DMS153 (cell line): ENCODE measurements around the gene CSGALNACT2.
"Not testable (repeated sequence)": the region's sequence is repeated elsewhere in the genome, so short reads cannot be mapped to it uniquely, and the experiment has no call there.

Experiments used
- DNase-seq: peaks from one replicate; lab custom pipeline; 2025; lab: John Stamatoyannopoulos, UW

CSGALNACT2 gene

DNA sequence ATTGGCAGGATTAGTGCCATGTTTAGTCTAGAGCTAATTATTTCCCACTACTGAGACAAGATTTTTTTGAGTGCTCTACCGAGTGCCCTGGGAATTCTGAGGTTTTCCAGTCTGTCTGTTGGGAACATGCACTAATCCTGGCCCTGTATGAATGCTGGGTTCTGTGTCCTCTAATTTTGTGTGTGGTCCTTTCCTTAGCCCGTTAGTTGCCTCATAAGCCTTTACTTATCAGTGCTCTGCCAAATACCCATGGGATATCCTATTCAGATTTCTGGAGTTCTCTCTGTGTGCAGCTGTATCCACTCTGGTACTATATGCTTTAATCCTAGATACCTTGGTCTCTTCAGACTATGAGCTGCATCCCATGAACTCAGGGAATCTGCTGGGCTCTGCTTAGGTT lies 13.1 kb downstream of the CSGALNACT2 start:
- no peak for DNase-seq

DNA sequence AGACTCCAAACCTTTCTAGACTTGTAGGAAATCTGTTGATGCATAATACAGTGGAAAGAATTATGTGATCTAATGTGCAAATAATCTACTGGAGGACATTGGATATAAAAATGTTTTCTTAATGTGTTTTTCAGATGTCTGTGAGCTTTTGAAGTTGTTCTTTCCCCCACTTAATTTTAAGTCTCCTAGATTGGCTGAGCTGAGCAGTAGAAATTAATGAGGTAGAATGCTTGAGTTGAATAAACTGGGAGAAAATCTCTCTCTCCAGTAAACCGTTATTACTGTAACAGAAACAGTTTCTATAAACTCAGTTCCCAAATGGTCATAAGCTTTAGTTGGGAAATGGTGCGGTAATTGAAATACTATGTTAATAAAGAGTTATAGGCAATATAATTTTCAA lies 15.7 kb downstream of the CSGALNACT2 start:
- no peak for DNase-seq

DNA sequence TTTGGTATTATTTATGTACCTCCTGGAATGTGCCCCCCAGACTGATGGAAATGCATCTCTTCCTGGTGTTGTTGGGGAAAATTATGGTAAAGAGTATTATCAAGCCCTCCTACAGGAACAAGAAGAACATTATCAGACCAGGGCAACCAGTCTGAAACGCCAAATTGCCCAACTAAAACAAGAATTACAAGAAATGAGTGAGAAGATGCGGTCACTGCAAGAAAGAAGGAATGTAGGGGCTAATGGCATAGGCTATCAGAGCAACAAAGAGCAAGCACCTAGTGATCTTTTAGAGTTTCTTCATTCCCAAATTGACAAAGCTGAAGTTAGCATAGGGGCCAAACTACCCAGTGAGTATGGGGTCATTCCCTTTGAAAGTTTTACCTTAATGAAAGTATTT lies 17.0 kb downstream of the CSGALNACT2 start:
- DNase-seq: no peak

DNA sequence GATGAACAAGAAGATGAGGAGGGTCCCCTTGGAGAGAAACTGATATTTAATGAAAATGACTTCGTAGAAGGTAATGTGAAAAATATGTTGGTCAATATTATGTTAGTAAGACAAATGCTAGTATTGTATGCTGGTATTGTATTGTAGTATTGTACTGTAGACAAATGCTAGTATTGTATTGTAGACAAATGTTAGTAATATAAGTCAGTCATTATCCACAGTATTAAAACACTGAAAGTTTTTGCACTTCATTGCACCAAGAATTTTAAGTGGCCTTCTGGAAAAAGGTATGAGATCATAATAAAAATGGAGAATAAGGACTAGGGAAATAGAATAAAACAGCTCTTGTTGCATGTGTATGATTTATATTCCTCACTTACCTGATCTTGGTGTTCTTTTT lies 17.5 kb downstream of the CSGALNACT2 start:
- no peak for DNase-seq

DNA sequence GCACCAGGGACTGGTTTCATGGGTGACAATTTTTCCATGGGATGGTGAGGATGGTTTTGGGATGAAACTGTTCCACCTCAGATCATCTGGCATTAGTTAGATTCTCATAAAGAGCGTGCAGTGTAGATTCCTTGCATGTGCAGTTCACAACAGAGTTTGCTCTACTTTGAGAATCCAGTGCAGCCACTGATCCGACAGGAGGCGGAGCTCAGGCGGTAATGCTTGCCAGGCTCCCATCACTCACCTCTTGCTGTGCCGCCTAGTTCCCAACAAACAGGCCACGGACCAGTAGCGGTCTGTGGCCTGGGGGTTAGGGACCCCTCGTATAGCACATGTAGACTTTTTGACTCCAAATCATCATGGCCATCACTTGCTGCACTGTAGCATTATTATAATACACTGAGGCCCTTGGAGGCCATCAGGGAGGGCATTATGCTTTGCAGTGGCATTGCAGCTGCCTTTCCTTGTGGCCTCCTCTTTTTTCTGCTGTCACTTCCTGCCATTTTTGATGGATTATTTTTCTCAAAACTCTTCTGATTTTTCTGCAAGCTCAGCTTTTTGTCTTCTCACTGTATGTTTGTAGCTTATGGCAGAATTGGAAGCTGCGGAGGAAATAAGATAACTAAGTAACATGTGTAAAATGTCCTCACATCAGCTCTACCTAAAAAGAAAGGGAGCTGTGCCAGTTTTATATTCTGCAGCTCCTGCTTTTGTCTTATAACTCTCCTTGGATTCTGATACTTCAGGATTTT lies 18.5 kb downstream of the CSGALNACT2 start:
- no peak for DNase-seq

DNA sequence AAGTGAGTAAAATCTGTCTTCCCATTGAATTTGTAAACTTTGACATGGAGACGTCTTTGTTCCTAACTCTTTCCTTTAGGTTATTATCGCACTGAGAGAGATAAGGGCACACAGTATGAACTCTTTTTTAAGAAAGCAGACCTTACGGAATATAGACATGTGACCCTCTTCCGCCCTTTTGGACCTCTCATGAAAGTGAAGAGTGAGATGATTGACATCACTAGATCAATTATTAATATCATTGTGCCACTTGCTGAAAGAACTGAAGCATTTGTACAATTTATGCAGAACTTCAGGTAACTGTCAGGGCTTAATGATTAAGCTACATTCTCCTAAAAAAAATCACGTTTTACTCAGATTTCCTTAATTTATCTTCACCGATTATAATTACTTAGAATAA lies 20.4 kb downstream of the CSGALNACT2 start:
- DNase-seq: no peak

DNA sequence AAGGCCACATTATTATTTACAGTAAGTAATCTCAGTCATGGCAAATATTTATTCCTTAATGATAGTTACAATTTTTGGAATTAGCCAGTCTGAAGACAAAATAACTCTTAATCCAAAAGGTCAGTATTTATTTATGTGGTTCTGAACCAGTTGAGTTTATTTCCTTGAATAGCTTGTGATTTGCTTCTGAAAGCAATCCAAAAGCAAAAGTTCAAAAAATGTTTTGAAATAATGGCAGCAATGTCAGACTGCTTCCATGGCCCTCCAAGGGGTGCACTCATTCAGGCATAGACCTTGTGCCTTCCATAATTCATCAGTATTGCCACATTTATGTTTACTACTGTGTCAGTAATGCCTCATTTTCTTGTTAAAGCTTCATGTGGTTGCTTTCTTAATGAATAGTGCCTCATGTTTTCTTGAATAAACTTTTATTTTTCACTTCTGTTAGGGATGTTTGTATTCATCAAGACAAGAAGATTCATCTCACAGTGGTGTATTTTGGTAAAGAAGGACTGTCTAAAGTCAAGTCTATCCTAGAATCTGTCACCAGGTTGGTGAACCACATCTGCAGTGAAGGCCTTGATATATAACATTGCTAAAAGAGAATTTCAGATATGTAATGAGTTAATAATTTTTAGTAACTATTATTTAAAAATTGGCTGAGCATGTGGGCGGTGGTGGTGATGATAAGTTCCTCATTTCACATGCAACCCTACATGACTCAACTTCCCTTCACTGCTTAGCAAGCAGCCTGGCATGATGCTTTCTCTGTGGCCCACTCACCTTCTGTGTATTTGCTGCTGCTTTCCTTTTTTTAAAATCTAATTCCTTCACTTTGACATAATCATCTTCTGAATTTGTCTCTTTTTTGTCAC lies 22.0 kb downstream of the CSGALNACT2 start:
- no peak for DNase-seq

DNA sequence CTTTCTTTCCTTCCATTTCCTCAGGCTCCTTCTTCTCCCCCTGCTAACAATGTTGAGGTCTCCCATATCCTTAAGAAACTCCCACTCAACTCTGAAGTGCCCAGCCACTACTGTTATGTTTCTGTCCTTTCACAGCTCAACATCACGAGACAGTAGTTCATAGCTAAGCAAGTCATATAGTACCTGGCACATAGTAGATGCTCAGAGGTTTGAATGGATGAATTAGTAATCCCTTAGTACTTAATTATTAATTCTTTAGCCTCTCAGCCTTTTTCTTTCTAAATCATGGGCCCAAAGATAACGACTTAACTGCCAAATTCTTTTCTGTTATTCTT lies 22.6 kb downstream of the CSGALNACT2 start:
- no peak for DNase-seq

DNA sequence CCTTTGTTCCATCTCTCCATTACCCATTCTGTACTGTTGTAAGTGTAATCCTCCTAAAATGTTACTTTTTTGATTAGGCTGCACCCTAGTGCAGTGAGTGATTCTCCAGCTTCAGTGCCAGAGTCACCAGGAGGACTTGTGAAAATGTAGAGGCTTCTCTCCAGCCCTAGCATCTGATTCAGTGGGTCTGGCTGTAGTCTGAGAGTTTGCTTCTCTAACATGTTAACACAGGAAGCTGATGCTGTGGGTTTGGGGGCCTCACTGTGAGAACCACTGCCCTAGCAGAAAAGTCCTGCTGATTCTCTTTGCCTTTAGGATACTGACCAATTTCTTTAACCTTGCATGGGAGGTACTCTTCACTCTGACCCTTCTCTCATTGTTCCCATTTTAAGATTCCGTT lies 24.4 kb downstream of the CSGALNACT2 start:
- DNase-seq: no peak

DNA sequence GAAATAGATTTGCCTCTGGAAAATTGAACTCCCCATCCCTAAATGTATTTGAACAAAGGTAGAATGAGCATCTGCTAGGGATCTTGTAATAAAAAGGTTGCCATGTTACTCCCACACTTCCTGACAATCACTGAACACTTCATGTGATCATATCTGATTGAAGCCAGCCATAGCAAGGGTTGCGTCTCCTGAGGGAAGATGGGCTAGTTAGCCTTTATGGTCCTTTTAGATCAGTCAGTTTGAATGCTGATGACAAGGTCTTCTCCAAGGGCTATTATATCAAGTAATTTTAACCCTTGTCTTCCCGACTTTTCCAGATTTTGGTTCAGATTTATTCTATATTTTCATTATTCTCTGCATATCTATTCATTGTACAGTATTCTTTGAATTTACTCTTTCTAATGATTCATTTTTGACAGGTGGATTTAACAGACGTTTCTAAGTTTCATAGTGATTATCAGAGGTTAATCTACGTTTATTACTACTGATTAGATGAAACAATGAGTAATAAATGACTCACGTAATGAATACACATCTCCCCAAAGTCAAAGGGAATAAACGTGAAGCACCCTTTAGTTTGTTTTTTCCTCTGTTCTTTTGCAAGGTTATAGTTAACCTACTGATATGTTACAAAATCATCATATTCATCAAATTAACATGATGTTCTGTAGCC lies 28.1 kb downstream of the CSGALNACT2 start:
- DNase-seq: peak; percentile 32

DNA sequence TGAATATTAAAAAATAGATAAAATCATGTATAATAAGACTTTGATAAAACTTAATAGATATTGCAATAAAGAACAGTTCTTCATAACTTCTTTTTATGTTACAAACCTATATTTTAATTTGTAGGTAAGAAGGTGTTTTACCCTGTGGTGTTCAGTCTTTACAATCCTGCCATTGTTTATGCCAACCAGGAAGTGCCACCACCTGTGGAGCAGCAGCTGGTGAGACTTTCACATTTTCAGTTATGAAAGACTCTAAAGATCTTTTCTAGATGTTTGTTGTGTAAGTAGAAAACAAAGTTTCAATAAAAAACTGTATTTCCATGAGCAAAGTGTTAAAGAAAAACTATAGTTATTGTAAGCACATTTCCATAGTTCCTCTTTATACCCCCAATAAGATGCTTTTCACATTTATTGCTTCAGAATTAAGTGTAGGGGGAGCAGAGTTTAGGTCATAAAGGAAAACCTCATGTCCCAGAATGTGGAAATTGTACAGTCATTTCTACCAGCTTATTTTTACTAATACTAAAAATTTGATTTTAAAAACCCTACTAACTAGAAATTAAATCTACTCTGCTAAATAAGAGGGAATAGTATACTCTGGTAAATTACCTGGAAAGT lies 28.7 kb downstream of the CSGALNACT2 start:
- DNase-seq: peak; percentile 46

DNA sequence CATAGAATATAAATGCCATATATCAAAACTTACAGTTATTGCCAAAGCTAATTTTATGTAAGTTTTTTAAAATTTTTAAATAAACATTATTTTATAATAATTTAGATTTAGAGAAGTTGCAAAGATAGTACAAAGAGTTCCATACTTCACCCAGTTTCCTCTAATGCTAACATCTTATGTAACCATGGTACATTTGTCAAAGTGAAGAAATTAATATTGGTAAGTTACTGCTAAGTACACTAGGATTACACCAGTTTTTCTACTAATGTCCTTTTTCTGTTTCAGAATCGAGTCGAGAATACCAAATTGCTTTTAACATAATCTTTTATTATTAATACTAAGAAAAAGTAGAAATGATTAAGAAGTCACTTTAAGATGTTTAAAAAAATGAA lies 29.2 kb downstream of the CSGALNACT2 start:
- no peak for DNase-seq

DNA sequence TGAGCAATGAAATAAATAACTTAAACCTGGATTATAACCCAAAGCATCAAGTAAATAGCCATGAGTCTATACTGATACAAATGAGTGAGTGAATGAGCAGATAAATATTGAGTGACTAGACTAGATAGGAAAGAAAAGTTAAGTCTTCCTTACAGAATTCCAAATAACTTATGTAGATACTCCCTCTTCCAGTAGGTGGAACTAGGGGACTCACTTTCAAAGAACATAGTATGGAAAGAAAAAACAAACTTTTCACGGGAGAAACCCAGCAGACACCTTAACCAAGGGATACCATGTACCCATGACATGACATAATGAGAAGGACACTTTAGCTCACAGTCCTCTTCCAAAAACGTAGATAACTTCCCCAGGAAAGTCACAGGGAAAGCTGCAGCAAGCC lies 32.2 kb downstream of the CSGALNACT2 start:
- DNase-seq: no peak

DNA sequence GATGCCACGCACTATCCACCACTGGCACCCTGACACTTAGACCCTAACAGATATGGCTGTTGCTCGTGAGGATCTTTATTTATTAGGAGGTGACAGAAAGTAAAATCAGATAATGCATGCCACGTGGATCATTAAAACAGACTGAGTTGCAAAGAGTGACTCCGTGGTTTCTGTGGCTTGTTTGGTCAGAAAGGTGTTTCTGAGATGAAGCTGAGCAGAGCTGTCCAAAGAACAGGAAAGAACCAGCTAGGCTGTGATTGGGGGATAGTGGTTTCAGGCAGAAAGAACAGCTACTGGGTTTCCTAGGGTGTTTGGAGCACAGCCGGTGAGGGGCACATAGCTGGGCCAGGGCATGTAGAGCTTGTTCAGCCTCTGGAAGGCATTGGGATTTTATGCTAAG lies 34.4 kb downstream of the CSGALNACT2 start:
- DNase-seq: no peak

DNA sequence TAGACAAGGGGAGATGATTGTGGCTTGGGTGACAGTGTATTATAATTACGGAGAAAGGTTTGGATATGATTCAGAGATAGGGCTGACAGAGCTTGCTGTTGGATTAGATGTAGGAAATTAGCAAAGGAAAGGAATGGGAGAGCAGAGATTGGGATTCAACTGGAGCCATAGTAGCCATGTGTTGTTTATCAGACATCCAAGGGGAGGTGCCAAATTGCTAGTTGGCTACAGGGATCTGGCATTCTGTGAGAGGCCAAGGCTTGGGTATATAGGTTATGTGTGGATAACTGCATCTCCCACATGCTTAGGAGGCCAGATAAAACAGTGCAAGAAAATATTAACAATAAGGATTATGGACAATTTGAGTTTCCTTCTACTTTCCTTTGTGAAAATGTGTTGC lies 34.9 kb downstream of the CSGALNACT2 start:
- DNase-seq: no peak

DNA sequence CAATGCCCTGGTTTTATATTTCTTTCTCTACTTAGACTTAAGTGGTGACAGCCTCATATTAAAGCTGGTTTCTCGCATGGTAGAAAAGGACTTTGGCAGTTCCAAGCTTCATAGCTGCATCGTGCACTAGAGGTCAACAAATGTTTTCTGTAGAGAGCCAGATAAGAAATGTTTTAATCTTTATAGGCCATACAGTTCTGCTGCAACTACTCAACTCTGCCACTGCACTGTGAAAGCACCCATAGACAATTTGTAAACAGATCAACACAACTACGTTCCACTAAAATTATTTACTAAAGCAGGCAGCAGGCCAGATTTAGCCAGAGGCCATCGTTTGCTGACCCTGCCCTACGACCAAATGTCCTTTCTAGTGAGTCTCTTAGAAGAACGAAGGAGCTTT lies 36.7 kb downstream of the CSGALNACT2 start:
- DNase-seq: no peak

DNA sequence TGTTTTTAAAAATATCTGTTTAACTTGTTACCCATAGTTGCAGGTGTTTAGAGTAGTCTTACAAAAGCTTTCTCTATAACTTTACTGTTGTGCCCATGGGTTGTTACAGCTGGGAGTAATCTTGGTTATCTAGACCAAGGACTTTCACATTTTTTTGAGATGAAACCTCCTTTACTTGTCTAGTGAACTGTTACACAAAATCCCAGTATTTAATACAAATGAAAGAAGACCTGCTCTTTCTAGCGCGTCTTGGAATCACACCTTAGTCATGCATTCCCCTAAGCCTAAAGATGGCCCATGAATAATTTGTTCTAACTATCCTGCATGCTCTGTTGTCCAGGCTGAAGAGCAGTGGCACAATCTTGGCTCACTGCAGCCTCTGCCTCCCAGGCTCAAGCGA lies 38.0 kb downstream of the CSGALNACT2 start:
- DNase-seq: no peak

DNA sequence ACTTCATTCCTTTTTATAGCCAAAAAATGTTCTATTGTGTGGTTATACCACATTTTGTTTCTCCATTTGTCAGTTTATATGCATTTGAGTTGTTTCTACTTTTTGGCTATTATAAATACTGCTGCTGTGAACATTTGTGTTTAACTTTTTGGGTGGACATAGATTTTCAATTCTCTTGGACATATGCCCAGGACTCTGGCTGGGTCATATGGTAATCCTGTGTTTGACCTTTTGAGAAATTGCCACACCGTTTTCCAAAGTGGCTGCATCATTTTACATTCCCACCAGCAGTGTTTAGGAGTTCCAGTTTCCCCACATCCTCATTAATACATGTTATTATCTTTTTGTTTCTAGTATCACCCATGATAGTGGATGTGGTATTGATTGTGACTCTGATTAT lies 39.4 kb downstream of the CSGALNACT2 start:
- no peak for DNase-seq

DNA sequence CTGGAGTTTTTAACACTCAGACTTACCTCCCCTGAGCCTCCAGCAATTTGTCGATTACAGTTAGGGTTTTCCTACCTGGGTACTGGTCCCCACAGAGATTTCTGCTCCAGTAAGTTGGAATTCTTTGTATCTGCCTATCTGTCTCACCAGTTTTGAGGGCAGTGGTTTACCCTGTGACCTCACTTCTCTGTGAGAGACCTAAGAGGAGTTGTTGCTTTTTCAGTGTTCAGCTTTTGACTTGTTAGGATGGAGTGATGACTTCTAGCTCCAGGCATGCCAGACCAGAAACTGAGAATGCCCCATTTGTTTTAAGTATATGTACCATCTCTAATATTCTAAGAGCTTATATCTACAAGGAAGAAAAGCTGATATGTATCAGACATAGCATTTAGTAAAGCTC lies 42.9 kb downstream of the CSGALNACT2 start:
- no peak for DNase-seq

DNA sequence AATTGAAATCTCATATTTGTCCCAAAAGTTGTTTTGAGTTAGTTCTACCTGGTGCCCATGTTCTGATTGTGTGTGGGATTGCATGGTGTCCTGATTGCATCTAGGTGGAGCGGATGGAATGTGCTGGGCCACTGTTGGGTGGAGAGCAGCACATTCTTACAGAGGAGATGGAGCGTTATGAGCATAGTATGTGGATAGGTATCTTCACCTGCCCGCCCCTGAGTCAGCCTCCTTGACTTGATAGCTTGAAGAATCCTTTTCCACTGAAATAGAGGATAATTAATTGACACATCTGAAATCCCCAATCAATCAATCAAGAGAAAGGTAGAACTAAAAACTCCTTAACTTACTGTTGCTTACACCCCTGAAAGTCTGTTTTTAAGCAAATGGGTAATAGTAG lies 45.5 kb downstream of the CSGALNACT2 start:
- not testable (repeated sequence) for DNase-seq

DNA sequence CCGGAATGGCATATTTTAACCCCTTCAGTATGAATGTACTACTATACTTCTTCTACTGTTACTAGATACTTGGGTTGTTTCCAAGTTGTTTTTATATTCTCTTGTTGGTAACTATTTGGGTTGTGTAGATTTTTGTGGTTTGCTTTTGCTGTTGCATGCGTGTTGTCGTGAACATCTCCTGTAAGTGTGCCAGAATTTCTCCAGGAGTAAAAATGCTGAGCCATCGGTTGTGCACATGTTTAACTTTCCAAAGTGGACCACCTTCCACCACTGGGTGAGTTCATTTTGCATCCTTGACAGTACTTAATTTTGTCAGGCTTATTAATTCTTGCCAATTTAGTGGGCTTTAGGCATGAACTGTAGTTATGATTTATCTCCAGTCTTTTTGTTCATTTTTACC lies 47.9 kb downstream of the CSGALNACT2 start:
- DNase-seq: no peak

DNA sequence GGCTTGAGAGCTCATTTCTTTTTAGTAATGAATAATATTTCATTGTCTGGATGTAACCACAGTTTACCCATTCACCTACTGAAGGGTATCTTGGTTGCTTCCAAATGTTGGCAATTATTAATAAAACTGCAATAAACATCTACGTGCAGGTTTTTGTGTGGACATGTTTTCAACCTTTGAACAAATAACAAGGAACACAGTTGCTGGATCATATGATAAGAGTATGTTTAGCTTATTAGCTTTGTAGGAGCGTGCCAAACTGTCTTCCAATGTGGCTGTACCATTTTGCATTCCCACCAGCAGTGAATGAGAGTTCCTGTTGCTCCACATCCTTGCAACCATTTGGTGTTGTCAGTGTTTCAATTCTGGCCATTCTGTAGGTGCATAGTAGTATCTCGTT lies 49.0 kb downstream of the CSGALNACT2 start:
- DNase-seq: no peak

DNA sequence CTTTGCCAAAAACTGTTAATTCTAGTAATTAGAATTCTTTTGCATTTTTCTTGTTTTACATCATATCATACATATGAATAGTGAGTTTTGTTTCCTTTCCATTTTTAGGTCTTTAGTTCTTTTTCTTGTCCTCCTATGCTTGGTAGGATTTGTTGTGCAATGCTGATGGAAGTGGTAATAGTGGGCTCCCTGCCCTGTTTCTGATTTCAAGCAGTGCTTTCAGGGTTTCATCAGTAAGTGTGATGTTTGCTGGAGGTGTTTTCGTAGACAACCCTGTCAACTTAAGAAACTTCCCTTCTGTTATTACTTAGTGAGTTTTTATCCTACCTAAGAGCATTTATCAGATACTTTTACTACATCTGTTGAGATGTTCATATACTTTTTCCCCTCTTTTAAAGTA lies 50.5 kb downstream of the CSGALNACT2 start:
- no peak for DNase-seq
